B cell (primary cell): ENCODE data around the gene NAMPT.

Source experiments
- EZH2 ChIP-seq: IDR thresholded peaks from 2 replicates; pipeline ENCODE4 v1.6.1; 2012; ENCODE audit warnings: borderline replicate concordance, low read depth, mild to moderate bottlenecking, moderate library complexity, low read length; ENCODE audit not compliant: insufficient read depth, poor library complexity, severe bottlenecking
- TF ChIP-seq, protein P1 (sequence below): fragments of 200-600 bp; IDR thresholded peaks from one replicate; pipeline ENCODE4 v1.8.0; 2022; ENCODE audit warnings: antibody characterized with exemption, mild to moderate bottlenecking

DNA sequence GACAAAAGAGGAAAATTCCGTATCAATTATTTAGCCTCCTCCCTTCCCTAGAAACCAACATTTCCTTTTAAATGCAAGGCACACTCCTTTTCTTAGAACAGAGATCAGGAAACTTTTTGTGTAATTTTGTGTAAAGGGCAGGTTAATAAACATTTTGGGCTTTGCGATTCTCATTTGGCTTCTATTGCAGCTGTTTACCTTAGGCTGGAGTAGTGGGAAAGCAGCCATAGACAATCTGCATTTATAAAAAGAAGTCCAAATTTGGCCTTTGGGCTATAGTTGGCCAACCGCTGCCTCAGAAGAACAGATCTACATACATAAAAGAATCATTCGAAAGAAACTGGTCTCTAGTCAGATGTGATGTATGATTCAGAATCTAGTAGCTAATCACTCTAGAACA lies 35.3 kb downstream of the NAMPT start:
- TF ChIP-seq, protein P1, sequence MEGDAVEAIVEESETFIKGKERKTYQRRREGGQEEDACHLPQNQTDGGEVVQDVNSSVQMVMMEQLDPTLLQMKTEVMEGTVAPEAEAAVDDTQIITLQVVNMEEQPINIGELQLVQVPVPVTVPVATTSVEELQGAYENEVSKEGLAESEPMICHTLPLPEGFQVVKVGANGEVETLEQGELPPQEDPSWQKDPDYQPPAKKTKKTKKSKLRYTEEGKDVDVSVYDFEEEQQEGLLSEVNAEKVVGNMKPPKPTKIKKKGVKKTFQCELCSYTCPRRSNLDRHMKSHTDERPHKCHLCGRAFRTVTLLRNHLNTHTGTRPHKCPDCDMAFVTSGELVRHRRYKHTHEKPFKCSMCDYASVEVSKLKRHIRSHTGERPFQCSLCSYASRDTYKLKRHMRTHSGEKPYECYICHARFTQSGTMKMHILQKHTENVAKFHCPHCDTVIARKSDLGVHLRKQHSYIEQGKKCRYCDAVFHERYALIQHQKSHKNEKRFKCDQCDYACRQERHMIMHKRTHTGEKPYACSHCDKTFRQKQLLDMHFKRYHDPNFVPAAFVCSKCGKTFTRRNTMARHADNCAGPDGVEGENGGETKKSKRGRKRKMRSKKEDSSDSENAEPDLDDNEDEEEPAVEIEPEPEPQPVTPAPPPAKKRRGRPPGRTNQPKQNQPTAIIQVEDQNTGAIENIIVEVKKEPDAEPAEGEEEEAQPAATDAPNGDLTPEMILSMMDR: no peak
- TF ChIP-seq EZH2: no peak
